ENCODE data around the gene HIPK2.
"Not testable (repeated sequence)": the region's sequence is repeated elsewhere in the genome, so short reads cannot be mapped to it uniquely, and the experiment has no call there.

The HIPK2 gene

GRCh38 chr7:139562961-139563565 is 214.7 kb downstream of the HIPK2 start:
- no peak for DNase-seq

GRCh38 chr7:139562491-139562890 is 215.3 kb downstream of the HIPK2 start:
- DNase-seq, result no peak

- DNase-seq, result no peak
These were observed 217.1 kb downstream of the HIPK2 start for GRCh38 chr7:139560678-139561077.

- DNase-seq, result no peak
These were observed 217.6 kb downstream of the HIPK2 start for GRCh38 chr7:139560199-139560598.

GRCh38 chr7:139559364-139560105 is 218.3 kb downstream of the HIPK2 start:
- DNase-seq, result no peak

- DNase-seq, result no peak
These were observed 219.8 kb downstream of the HIPK2 start for GRCh38 chr7:139557857-139558581.

- DNase-seq, result not testable (repeated sequence)
These were observed 223.7 kb downstream of the HIPK2 start for GRCh38 chr7:139553991-139554700.

GRCh38 chr7:139548302-139549028 is 229.3 kb downstream of the HIPK2 start:
- no peak for DNase-seq

GRCh38 chr7:139544645-139545044 is 233.2 kb downstream of the HIPK2 start:
- no peak for DNase-seq

- DNase-seq, result no peak
These were observed 233.8 kb downstream of the HIPK2 start for GRCh38 chr7:139543801-139544603.

GRCh38 chr7:139542308-139543151 is 235.3 kb downstream of the HIPK2 start:
- no peak for DNase-seq

GRCh38 chr7:139541600-139542307 is 236.0 kb downstream of the HIPK2 start:
- no peak for DNase-seq

- DNase-seq, result no peak
These were observed 237.6 kb downstream of the HIPK2 start for GRCh38 chr7:139540203-139540602.

- no peak for DNase-seq
These were observed 238.7 kb downstream of the HIPK2 start for GRCh38 chr7:139538881-139539635.

- no peak for DNase-seq
These were observed 241.6 kb downstream of the HIPK2 start for GRCh38 chr7:139536152-139536551.

GRCh38 chr7:139534966-139535651 is 242.7 kb downstream of the HIPK2 start:
- no peak for DNase-seq

- no peak for DNase-seq
These were observed 243.7 kb downstream of the HIPK2 start for GRCh38 chr7:139534096-139534495.

GRCh38 chr7:139532636-139533155 is 245.1 kb downstream of the HIPK2 start:
- no peak for DNase-seq

Measured in stimulated activated naive CD4-positive, alpha-beta T cell (primary cell).